ENCODE measurements around the gene ZNF629. TPM values are rescaled to one million over a fixed set of nuclear protein-coding genes. Genes with fewer than 3 reads are reported as not detected.

ZNF629 gene
- total and polyA plus RNA-seq, 2 donors (not counting 1 experiment from before 2014, with no cell fraction given) = 1.2 to 6.9 TPM

DNA sequence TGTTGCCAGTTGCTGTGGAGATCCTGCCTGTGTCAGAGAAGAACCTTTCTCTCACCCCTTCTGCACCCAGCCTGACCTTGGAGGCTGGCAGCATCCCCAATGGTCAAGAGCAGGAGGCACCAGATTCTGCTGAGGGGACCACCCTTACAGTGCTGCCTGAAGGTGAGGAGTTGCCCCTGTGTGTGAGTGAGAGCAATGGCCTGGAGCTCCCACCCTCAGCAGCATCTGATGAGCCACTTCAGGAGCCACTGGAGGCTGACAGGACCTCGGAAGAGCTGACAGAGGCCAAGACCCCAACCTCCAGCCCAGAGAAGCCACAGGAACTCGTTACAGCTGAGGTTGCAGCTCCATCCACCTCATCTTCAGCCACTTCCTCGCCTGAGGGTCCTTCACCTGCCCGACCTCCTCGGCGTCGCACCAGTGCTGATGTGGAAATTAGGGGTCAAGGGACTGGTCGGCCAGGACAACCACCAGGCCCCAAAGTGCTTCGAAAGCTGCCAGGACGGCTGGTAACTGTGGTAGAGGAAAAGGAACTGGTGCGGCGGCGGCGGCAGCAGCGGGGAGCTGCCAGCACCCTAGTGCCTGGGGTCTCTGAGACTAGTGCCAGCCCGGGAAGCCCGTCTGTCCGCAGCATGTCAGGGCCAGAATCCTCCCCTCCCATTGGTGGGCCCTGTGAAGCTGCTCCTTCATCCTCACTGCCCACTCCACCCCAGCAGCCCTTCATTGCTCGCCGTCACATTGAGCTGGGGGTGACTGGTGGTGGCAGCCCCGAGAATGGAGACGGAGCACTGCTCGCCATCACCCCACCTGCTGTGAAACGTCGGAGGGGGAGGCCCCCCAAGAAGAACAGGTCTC lies 49.0 kb downstream of the ZNF629 start:
- Histone ChIP-seq H3K4me2 (replicated peaks; ENCODE audit: low read depth, low read length, poor library complexity, severe bottlenecking) (no peak overlapping the region), H3K27me3 (replicated peaks in 1 of 4; ENCODE audit: control extremely low read depth in 1 of 4, control insufficient read depth in 3 of 4, insufficient read depth in 4 of 4, low read length in 3 of 4) (no peaks in the 10 kb centered on the region), H3K4me3 (ENCODE audit: control extremely low read depth in 1 of 5, extremely low read depth in 1 of 5, insufficient read depth in 1 of 5, low read depth in 2 of 5, low read length in 4 of 5) (no peak overlapping the region), H4K20me1 (ENCODE audit: control insufficient read depth, insufficient read depth, low read length, poor library complexity, severe bottlenecking) (peaks cover 31% of the 10 kb centered on the region), H3K27ac (ENCODE audit: low read length in 2 of 2) (no peak overlapping the region), H2AFZ (ENCODE audit: insufficient read depth, low read depth, low read length, poor library complexity, severe bottlenecking) (no peak overlapping the region), H3K9ac (ENCODE audit: low read length) (no peak overlapping the region), H3K9me3 (ENCODE audit: control extremely low read depth in 1 of 3, control insufficient read depth in 2 of 3, insufficient read depth in 1 of 3, low read length in 2 of 3) (no peaks in the 10 kb centered on the region), H3K4me1 (ENCODE audit: control insufficient read depth in 2 of 2, insufficient read depth in 2 of 2, low read length in 2 of 2) (no peaks in the 10 kb centered on the region), H3K79me2 (ENCODE audit: control insufficient read depth, insufficient read depth, low read length) (peaks cover 31% of the 10 kb centered on the region), H3K36me3 (replicated peaks in 1 of 2; ENCODE audit: control extremely low read depth in 1 of 2, control insufficient read depth in 1 of 2, extremely low read depth in 1 of 2, insufficient read depth in 2 of 2, low read length in 1 of 2) (peaks cover 2 to 69% of the 10 kb centered on the region in 2 experiments)
- H3K9me3 Mint-ChIP-seq (ENCODE audit: insufficient read depth) = no peaks in the 10 kb centered on the region
- TF ChIP-seq CTCF (IDR thresholded peaks at IDR 0.05) (no peak), EZH2 (IDR thresholded peaks at IDR 0.05; ENCODE audit: borderline replicate concordance, insufficient read depth, low read depth, low read length, poor library complexity, severe bottlenecking) (no peak)
- H3K27ac Mint-ChIP-seq = no peak overlapping the region
- 94% methylated on average over 15 of the region's 25 CpGs for WGBS (ENCODE audit: insufficient coverage)
- ChIA-PET POLR2A (no interaction called here), CTCF (no interaction called here)
- intact Hi-C loops (cut with micrococcal nuclease) = no loop called here
- no peak overlapping the region for H3K4me3 Mint-ChIP-seq
- H3K4me1 Mint-ChIP-seq = peaks cover 5% of the 10 kb centered on the region
- H3K27me3 Mint-ChIP-seq = no peaks in the 10 kb centered on the region
- ATAC-seq (ENCODE audit: low read depth) (no peak), DNase-seq (no peak)

Measured in B cell (primary cell).